MG63 (cell line): ENCODE measurements around the gene CYB561D1. TPM values are rescaled to one million over a fixed set of nuclear protein-coding genes. Genes with fewer than 3 reads are reported as not detected.

Experiments
- DNase-seq: peaks from one replicate; pipeline ENCODE4 v3.0.0-alpha.2; 2020
- H3K27me3 ChIP-seq: fragments of 250-450 bp; sonication (Bioruptor Pico); 2 replicates; pipeline ENCODE4 v1.5.1; 2020; ENCODE audit warnings: mild to moderate bottlenecking, moderate library complexity
- H3K36me3 ChIP-seq: fragments of 250-450 bp; sonication (Bioruptor Pico); 2 replicates; pipeline ENCODE4 v1.5.1; 2020; ENCODE audit warnings: mild to moderate bottlenecking, moderate library complexity
- H3K4me3 ChIP-seq: fragments of 250-450 bp; sonication (Bioruptor Pico); 2 replicates; pipeline ENCODE4 v1.5.1; 2020; ENCODE audit warnings: mild to moderate bottlenecking, moderate library complexity
- H3K9me3 ChIP-seq: fragments of 250-450 bp; sonication (Bioruptor Pico); 2 replicates; pipeline ENCODE4 v1.5.1; 2020; ENCODE audit warnings: mild to moderate bottlenecking, moderate library complexity
- total RNA-seq: library from RNA; depleted of rRNA; stranded (reverse); fragments of >200 nt; shearing (Covaris generic); gene quantifications from 2 replicates; pipeline ENCODE4 v1.2.3, GENCODE V29; 2014; ENCODE audit warnings: low replicate concordance

The CYB561D1 gene
- total RNA-seq, 1 experiment from 2014 or later = 6.7 TPM

DNA sequence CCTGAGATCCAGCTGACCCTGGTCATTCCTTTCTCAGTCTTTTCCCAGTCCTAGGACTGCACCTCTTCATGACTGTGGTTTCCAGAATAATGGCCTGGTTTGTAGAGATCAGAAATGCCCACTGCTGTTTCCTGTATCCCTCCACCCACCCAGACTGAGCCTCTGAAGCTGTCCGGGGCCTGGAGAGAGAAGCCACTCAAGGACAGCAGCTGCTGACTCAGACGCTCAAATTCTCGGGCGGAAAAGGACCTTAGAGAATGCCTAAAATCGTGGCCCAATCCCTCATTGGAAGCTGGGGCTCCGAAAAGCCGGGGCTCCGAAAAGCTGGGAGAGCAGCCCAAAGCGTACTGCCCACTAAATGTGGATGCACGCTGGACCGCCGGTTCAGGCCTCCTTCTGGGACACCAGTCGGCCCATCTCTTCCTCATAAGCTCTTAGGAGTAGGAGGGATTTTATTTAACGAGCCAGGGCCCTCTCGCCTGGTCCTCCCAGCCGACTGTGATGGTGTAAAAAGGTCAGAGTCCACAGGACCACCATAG is 38.0 kb downstream of the CYB561D1 start:
- no peak for DNase-seq
- H3K9me3 ChIP-seq = no peaks in the 10 kb centered on the region
- H3K4me3 ChIP-seq = no peak overlapping the region
- no peaks in the 10 kb centered on the region for H3K27me3 ChIP-seq
- H3K36me3 ChIP-seq = no peaks in the 10 kb centered on the region

DNA sequence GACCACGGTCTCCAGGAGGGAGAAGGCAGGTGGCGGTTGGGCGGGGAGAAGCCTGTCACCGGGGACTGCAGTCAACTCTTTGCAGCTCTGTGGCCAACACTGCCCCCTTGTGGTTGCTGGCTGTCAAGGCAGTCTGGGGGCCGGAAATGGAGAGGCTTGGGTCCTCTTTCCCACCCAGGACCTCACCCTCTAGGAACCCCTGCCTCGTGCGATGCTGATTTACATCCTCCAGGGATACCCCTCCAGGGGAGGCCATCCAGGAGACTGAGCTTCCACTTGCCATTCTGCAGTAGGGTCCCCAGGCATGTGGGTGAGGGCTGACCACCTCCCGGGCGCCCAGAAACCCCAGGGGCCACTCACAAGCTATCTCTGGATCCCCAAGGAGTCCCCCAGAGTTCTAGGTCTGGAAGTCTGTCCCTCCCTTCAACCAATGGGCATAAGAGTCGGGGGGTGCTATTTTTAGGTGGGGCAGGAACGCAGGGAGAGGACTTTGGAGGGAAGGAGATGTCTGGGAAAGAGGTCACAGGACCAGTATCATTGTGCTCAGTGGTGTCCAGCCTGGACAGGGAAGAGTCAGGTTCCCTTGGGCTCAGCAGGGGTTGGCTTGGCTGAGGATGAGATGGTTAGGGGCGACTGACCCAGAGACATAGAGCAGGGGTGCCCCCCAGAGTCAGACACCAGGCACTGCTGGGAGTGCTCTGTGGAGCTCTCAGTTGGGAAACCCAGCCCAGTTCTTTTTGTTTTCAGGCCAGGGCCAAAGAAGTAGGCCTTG is 38.7 kb downstream of the CYB561D1 start:
- no peaks in the 10 kb centered on the region for H3K27me3 ChIP-seq
- H3K9me3 ChIP-seq = no peaks in the 10 kb centered on the region
- H3K4me3 ChIP-seq = no peak overlapping the region
- H3K36me3 ChIP-seq = no peaks in the 10 kb centered on the region
- peak; percentile 81 for DNase-seq

DNA sequence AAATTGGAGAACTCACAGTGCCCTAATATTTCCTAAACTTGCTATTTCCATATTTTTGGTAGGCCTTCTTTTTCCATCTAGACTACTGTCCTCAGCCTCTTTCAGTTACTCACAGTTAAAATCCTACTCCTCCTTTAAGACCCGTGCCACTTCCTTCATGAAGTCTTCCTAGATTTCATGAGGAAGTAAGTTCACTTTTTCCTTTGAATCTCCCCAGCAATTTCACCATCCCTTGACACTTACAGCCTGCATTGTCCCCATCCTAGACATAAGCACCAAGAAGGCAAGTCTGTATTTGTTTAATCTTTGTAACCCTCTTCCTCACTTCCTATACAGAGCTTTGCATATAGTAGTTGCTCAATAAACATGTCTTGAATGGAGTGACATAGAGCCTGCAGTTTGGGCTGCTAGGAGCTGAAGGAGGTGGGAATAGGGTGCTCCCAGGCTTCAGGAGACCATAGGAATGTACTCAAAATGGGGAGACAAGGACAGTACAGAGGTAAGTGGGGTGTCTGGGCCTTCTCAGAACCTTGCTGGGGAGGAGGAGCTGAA is 40.5 kb downstream of the CYB561D1 start:
- Histone ChIP-seq H3K27me3 (no peaks in the 10 kb centered on the region), H3K4me3 (no peak overlapping the region), H3K36me3 (no peaks in the 10 kb centered on the region), H3K9me3 (no peaks in the 10 kb centered on the region)
- DNase-seq = no peak

DNA sequence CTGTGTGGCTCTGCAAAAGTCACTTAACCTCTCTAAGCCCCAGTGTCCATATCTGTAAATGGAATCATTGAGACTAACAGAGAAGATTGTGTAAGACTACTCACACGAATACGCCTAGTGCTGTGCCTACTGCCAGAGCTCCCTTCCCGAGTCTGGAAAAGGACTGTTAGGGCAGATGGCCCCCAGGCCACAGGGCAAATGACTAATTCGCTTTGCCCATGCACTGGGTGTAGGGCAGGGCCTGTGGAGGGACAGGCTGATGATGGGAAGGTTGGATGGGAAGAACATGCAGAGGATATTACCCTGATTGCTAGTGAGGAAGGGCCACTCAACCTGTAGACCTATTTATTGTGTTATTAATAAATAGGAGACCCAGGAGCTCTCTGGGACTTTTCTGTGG is 41.6 kb downstream of the CYB561D1 start:
- no peak for DNase-seq
- Histone ChIP-seq H3K4me3 (no peak overlapping the region), H3K9me3 (no peaks in the 10 kb centered on the region), H3K27me3 (no peaks in the 10 kb centered on the region), H3K36me3 (no peaks in the 10 kb centered on the region)

DNA sequence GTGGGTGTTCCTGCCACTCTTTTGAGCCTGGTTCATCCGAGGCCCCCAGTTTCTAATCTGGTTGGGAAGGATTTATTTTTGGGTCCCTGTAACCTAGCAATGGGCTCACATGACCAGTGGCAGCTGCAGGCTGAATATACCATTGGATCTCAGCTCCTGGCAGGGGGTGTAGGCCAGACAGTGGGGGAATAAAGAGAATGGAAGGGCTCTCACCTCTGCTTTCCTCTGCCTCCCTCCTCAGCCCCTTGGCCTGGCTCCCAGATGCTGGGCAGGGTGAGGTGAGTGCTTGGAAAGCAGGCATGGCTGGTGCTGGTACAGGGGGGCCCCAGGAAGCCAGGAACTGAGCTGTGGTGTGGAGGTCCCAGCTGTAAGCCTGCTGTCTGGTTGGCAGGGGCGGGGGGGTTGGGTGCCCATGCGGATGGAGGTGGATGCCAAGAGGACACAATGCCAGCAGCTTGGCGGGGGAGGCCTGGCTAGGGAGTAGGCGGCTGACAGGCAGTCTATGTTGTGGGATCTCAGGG is 42.1 kb downstream of the CYB561D1 start:
- Histone ChIP-seq H3K9me3 (no peaks in the 10 kb centered on the region), H3K36me3 (no peaks in the 10 kb centered on the region), H3K27me3 (no peaks in the 10 kb centered on the region; the same call in 1 of the 2 replicates), H3K4me3 (no peak overlapping the region)
- DNase-seq = no peak

DNA sequence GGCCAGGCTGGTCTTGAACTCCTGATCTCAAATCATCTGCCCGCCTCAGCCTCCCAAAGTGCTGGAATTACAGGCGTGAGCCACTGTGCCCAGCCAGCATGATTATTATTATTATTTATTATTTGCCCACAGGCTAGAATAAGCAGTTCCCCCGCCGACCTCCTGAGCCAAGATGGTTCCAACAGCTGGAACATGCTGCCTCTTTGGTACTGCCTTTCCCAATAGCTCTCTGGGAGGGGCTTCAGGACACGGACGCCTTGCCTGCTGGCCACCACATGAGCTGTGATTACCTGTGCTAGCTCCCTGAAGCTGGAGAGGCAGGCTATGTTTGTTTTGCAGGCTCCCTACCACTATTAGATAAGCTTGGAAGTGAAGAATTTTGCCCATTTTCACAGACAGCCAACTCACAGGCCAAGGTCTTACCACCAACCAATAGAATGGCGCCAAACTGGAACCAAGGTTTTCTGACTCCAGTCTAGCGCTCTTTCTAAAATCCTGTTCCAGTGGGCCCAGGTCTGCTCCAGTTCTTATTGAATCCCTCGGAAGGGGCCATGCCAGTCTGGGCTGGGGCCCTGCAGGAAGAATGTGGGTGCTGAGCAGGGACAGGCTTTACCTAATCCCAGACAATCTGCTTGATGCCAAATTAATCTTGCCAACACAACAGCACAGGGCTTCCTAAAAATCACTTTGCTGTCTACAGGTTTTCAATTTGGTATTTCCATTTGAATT is 43.7 kb downstream of the CYB561D1 start:
- no peak for DNase-seq
- Histone ChIP-seq H3K9me3 (no peaks in the 10 kb centered on the region), H3K36me3 (no peaks in the 10 kb centered on the region), H3K4me3 (no peak overlapping the region), H3K27me3 (peaks cover 4% of the 10 kb centered on the region)

DNA sequence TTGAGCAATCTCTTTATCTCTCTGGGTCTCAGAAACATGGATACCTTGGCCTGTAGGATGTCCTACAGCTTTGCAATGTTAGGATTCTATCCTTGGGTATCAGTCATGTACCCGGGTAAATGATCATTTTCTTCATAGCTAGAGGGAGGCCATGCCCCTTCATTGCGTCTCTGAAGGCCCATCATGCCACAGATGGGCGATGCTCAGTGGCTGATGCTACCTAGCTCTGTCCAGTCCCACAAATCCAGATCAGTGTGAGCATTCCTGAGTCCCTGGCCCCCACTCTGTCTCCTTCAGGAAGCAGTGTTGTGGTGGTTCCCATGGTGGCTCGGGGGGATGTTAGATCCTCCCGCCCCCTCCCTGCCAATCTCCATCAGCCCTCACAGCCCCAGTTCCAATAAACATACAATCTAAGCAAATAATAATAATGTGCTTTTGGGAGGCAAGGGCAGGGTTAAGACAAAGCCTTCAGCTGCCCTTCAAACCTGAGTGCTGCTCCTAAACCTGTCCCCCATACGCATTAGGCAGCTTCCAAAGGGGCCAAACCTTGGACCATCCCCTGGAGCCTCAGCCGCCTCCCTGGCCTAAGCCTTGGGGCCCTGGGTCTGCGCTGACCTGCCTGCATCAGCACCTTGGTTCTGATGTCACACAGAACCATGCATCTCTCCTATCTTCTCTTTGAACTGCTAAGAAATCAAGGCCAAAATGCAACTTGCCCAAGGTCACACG is 45.1 kb downstream of the CYB561D1 start:
- no peak for DNase-seq
- Histone ChIP-seq H3K36me3 (no peaks in the 10 kb centered on the region), H3K4me3 (no peak overlapping the region), H3K27me3 (peaks cover 4% of the 10 kb centered on the region), H3K9me3 (no peaks in the 10 kb centered on the region)

DNA sequence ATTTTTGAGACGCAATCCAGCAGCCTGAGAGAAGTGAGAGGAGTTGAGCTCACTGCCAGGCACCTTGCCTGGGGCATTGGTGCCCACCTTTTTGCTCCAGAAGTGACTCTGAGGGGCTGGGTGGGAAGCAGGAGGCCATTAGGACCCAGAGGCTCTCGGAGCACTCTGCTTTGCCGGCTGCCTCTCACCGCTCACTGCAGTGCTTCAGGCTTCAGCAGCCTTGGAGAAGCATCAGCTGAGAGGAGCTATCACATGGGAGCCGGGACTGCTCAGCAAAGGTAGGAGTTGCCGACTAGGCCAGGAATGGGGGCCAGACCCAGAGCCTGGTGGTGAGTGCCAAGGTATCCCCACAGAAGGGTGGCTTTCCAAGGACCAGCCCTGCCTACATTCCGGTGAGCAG is 45.8 kb downstream of the CYB561D1 start, which contains the start of gene GPR61:
Gene GPR61 (plus strand): TSS at position 197 of the 400 bp plus-strand sequence. CDS start 3,151 bp downstream, outside the sequence.
- H3K36me3 ChIP-seq = no peaks in the 10 kb centered on the region

DNA sequence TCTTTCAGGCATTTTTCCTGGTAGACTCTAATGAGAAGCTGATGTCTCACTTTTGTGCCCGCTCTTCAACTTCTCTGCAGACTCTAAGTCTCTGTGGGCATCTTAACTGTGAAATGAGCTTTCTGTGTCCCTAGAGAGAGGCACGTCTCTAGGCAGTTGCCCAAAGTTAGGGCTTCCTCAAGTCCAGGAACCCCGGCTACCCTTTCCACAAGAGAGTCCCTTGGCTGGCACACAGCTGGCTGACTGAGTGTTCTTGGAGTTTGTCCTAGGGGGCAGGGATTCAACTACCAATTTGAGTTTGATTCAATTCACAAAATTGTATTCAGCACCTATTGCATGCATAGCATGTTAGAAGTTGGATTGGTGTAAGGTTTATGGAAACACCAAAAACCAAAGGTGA is 47.2 kb downstream of the CYB561D1 start:
- no peaks in the 10 kb centered on the region for H3K9me3 ChIP-seq
- H3K4me3 ChIP-seq = no peak overlapping the region
- H3K36me3 ChIP-seq = no peaks in the 10 kb centered on the region
- peaks cover 4% of the 10 kb centered on the region for H3K27me3 ChIP-seq
- no peak for DNase-seq

More for the DNA sequence above, 45.8 kb downstream of the CYB561D1 start, which contains the start of gene GPR61:
- no peaks in the 10 kb centered on the region for H3K9me3 ChIP-seq
- no peak within 1 kb of the TSS for H3K4me3 ChIP-seq
- DNase-seq = no peak
- peaks cover 4% of the 10 kb centered on the region for H3K27me3 ChIP-seq

DNA sequence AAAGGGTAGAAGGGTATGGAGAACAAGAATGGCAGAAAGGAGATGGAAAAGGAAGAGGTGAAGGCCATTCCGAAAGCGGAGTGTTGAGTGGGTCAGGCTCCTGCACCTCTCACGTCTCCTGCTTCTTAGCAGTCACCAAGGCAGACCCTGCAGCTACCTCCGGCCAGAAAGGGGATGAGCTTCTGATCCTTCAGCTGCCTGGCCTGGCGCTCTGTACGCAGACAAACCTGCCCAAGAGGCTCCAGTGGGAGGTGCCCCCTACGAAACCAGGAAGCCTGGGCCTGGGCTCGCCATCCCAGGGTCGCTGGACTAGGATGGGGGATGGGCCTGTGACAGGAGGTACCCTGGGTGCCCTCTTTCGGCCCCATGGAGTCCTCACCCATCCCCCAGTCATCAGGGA is 48.8 kb downstream of the CYB561D1 start:
- no peak for DNase-seq
- Histone ChIP-seq H3K27me3 (peaks cover 4% of the 10 kb centered on the region), H3K4me3 (no peak overlapping the region), H3K9me3 (no peaks in the 10 kb centered on the region), H3K36me3 (no peaks in the 10 kb centered on the region)

DNA sequence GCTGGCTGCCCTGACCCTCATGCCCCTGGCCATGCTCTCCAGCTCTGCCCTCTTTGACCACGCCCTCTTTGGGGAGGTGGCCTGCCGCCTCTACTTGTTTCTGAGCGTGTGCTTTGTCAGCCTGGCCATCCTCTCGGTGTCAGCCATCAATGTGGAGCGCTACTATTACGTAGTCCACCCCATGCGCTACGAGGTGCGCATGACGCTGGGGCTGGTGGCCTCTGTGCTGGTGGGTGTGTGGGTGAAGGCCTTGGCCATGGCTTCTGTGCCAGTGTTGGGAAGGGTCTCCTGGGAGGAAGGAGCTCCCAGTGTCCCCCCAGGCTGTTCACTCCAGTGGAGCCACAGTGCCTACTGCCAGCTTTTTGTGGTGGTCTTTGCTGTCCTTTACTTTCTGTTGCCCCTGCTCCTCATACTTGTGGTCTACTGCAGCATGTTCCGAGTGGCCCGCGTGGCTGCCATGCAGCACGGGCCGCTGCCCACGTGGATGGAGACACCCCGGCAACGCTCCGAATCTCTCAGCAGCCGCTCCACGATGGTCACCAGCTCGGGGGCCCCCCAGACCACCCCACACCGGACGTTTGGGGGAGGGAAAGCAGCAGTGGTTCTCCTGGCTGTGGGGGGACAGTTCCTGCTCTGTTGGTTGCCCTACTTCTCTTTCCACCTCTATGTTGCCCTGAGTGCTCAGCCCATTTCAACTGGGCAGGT is 49.5 kb downstream of the CYB561D1 start:
- H3K36me3 ChIP-seq = no peaks in the 10 kb centered on the region
- no peak overlapping the region for H3K4me3 ChIP-seq
- peaks cover 4% of the 10 kb centered on the region for H3K27me3 ChIP-seq
- no peaks in the 10 kb centered on the region for H3K9me3 ChIP-seq
- no peak for DNase-seq

DNA sequence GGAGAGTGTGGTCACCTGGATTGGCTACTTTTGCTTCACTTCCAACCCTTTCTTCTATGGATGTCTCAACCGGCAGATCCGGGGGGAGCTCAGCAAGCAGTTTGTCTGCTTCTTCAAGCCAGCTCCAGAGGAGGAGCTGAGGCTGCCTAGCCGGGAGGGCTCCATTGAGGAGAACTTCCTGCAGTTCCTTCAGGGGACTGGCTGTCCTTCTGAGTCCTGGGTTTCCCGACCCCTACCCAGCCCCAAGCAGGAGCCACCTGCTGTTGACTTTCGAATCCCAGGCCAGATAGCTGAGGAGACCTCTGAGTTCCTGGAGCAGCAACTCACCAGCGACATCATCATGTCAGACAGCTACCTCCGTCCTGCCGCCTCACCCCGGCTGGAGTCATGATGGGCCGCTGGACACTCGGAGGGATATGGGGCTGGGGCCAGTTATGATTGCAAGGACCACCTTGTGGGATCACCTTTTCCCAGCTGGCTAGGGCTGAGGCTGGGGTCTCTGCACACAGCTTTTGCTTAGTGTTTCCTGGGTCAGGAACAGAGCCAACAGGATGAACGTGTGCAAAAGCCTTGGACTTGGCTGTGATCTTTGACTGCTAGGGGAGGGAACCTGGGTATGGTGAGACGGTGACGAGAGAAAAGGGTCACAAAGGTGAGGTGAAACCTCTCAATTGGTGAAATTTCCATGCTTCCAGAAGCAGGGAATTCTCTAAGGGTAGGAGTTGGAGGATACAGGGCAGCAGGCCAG is 50.3 kb downstream of the CYB561D1 start:
- Histone ChIP-seq H3K27me3 (peaks cover 4% of the 10 kb centered on the region), H3K4me3 (no peak overlapping the region), H3K36me3 (peaks cover 2% of the 10 kb centered on the region; the same call in 1 of the 2 replicates), H3K9me3 (no peaks in the 10 kb centered on the region)
- no peak for DNase-seq

DNA sequence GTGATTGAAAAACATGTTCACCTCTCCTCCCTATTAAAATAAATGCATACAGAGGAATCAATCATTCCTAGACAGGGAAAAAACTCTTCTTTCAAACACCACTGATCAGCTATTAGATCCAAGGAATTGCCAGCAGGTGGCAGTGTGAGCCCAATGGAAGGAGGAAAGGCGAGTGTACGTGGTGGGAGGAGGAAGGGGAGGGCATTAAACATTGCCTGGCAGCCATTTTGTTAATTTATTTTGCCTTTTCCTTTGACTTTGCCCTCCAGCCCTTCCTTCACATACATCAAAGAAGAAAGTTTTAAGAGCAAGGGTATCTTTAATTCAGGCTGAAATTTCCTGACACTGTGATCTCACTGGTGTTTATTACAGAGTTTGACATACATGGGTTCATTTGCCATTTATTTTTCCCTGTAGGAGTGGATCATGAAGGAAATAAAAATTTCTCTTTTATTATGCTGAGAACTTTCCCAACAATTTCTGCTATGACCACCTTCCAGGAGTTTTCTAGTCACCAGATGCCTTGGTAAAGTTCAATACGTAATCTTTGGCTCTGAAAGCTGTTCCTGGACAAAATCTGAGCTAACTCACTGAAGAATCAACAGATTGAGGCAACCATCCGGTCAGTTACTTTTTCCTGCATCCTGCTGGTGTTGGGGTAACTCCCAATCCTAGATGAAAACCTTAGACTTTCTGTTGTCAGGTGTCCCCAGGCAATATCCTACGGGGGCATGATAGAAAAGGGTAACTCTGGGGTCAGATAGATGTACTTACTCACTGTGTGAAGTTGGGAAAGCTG is 52.6 kb downstream of the CYB561D1 start:
- Histone ChIP-seq H3K36me3 (peaks cover 17% of the 10 kb centered on the region), H3K4me3 (peak overlapping the region; percentile 95), H3K9me3 (no peaks in the 10 kb centered on the region), H3K27me3 (peaks cover 4% of the 10 kb centered on the region)
- peak; percentile 90 for DNase-seq

DNA sequence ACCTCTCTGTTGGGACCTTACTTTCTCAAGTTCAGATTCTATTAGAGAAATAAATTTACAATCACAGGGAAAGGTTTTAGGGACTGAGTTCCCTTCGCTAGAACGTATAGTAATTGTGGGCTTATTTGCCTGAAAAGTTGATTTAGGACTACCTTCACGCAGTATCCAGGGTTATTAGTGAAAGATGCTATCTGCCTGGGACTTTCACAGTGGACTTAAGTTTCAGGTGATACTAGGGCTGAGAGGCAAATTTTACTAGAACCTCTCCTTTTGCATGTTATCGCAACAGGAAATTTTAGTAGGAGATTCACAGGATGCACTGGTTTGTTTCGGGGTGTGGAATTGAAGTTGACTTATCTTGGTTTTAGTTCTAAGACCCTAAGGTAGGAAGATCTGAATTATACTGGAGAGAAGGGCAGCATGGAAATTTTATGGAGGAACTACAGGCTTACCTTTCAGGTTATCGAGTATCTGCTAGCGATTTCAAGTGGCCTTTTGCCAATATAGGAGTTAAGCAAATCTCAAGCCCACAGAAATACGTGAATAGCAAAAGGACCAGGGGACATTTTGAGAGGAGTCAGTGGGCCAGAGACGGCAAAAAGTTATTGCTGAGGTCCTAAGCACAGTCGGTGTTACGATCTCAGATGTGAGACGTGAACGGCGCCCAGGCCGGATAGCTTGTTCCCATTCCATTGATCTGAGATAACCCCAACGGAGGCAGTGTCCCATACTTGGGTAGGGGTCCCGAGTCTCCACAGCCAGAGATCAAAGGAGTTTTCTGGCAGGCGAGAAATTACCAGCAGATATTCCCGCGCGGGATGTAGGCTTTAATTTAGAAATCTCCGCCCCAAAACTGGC is 53.8 kb downstream of the CYB561D1 start:
- Histone ChIP-seq H3K36me3 (peaks cover 20% of the 10 kb centered on the region), H3K9me3 (no peaks in the 10 kb centered on the region), H3K4me3 (peak overlapping the region; percentile 95), H3K27me3 (no peaks in the 10 kb centered on the region)
- peak; percentile 45 for DNase-seq
